Uterus (tissue), 4 donors: Measurements from ENCODE around the gene FADS1. TPM values are rescaled to one million over a fixed set of nuclear protein-coding genes. Genes with fewer than 3 reads are reported as not detected.

Experiments
- DNase-seq, 2 donors: peaks; one replicate each; pipeline ENCODE4 v3.0.0-alpha.2; 2019 to 2020
- H3K27ac ChIP-seq, 2 donors: fragments of 200-600 bp; sonication (generic); 1 replicate in 1 of 2; 2 replicates in 1 of 2; pipeline ENCODE4 v1.5.1; 2016 to 2018
- H3K27me3 ChIP-seq, 2 donors: fragments of 200-600 bp; sonication (generic); one replicate each; pipeline ENCODE4 v1.5.1; 2018 to 2019; ENCODE audit warnings: control low read depth in 1 of 2
- H3K36me3 ChIP-seq, 2 donors: fragments of 200-600 bp; sonication (generic); one replicate each; pipeline ENCODE4 v1.5.1; 2019; ENCODE audit warnings: control low read depth in 1 of 2
- H3K4me1 ChIP-seq, 2 donors: fragments of 200-600 bp; sonication (generic); one replicate each; pipeline ENCODE4 v1.5.1; 2018 to 2019; ENCODE audit warnings: control low read depth in 1 of 2
- H3K4me3 ChIP-seq, 2 donors: fragments of 200-600 bp; sonication (generic); 1 replicate in 1 of 2; 2 replicates in 1 of 2; pipeline ENCODE4 v1.5.1; 2018 to 2019; ENCODE audit warnings: mild to moderate bottlenecking in 1 of 2
- H3K9me3 ChIP-seq, 2 donors: fragments of 200-600 bp; sonication (generic); one replicate each; pipeline ENCODE4 v1.5.1; 2019; ENCODE audit warnings: control low read depth in 1 of 2
- CTCF ChIP-seq, 4 experiments: fragments of 200-600 bp in 2 of 4; fragments of 450-650 bp in 2 of 4; sonication (generic) in 2 of 4; IDR thresholded peaks; one replicate each; pipeline ENCODE4 v1.5.1; 2016 to 2019; ENCODE audit warnings: antibody characterized with exemption in 4 of 4, mild to moderate bottlenecking in 2 of 4, moderate library complexity in 1 of 4
- POLR2A ChIP-seq, 2 donors: fragments of 450-650 bp; IDR thresholded peaks; one replicate each; pipeline ENCODE4 v1.6.1; 2016; ENCODE audit warnings: antibody characterized with exemption in 2 of 2, mild to moderate bottlenecking in 1 of 2, moderate library complexity in 1 of 2
- intact Hi-C: fragments of 100-400 bp; cut with DNase I; formaldehyde crosslinking; loops from one replicate; pipeline ENCODE4 v1.15.1; 2023; ENCODE audit warnings: low total_unique reads
- total RNA-seq, 4 donors: library from RNA; depleted of rRNA in 3 of 4; stranded (reverse); fragments of >200 nt in 3 of 4; gene quantifications; one replicate each; pipeline versions ENCODE4 v1.1.0 to v1.2.4, GENCODE V29; 2014 to 2023
- donor health status: DM: yes; HTN: yes; CAD: no.

Gene FADS1
- total RNA-seq = 10 to 100 TPM; 23.8 to 57.1 (median 38.3) TPM

GRCh38 chr11:61816736-61817455 is at the start of gene FADS1:
TSS of gene FADS1 (minus strand) at chr11:61817003. CDS start at chr11:61816929, 74 bp downstream.
- intact Hi-C loops = no loop called here
- H3K4me1 ChIP-seq = no peaks in the 10 kb centered on the region
- no peaks in the 10 kb centered on the region for H3K27me3 ChIP-seq
- H3K27ac ChIP-seq = peak within 1 kb of the TSS; percentile 95 to 98
- peak within 1 kb of the TSS; percentile 64 to 93 for H3K4me3 ChIP-seq
- peak; percentile 92 to 93 for DNase-seq
- peak; percentile 57 to 74 (median 59) for TF ChIP-seq CTCF (IDR thresholded peaks at IDR 0.05)
- peak; percentile 40 to 77 for TF ChIP-seq POLR2A (IDR thresholded peaks at IDR 0.05)
- no peaks in the 10 kb centered on the region for H3K9me3 ChIP-seq
- H3K36me3 ChIP-seq = no peaks in the 10 kb centered on the region

- intact Hi-C loops = no loop called here
- Histone ChIP-seq H3K4me3 (no peak overlapping the region), H3K9me3 (no peaks in the 10 kb centered on the region), H3K27ac (no peak overlapping the region), H3K4me1 (no peaks in the 10 kb centered on the region), H3K36me3 (no peaks in the 10 kb centered on the region), H3K27me3 (no peaks in the 10 kb centered on the region)
- no peak for DNase-seq
- TF ChIP-seq CTCF (IDR thresholded peaks at IDR 0.05) (no peak), POLR2A (IDR thresholded peaks at IDR 0.05) (no peak)
Observed at GRCh38 chr11:61866231-61866957, 49.6 kb upstream of the FADS1 start.

- H3K36me3 ChIP-seq = no peaks in the 10 kb centered on the region
Observed at GRCh38 chr11:61864814-61865775, 48.3 kb upstream of the FADS1 start.

GRCh38 chr11:61863548-61864081 is 46.8 kb upstream of the FADS1 start:
- TF ChIP-seq POLR2A (IDR thresholded peaks at IDR 0.05) = no peak
- TF ChIP-seq CTCF (IDR thresholded peaks at IDR 0.05) = no peak
- Histone ChIP-seq H3K27ac (no peak overlapping the region), H3K4me3 (no peak overlapping the region), H3K9me3 (no peaks in the 10 kb centered on the region), H3K27me3 (no peaks in the 10 kb centered on the region), H3K4me1 (no peaks in the 10 kb centered on the region), H3K36me3 (no peaks in the 10 kb centered on the region)
- DNase-seq = no peak
- intact Hi-C loops = no loop called here

More at GRCh38 chr11:61864814-61865775, 48.3 kb upstream of the FADS1 start:
- DNase-seq = no peak
- Histone ChIP-seq H3K4me1 (no peaks in the 10 kb centered on the region), H3K9me3 (no peaks in the 10 kb centered on the region), H3K27me3 (no peaks in the 10 kb centered on the region), H3K4me3 (no peak overlapping the region), H3K27ac (no peak overlapping the region)
- TF ChIP-seq POLR2A (IDR thresholded peaks at IDR 0.05) = no peak
- no peak for TF ChIP-seq CTCF (IDR thresholded peaks at IDR 0.05)
- intact Hi-C loops = no loop called here
